Stomach smooth muscle (tissue), 2 donors: Measurements from ENCODE around the gene NPFFR1.
A peak's percentile ranks its signal among the peaks of the same experiment; 100 is the strongest.
"Not testable (repeated sequence)": the region's sequence is repeated elsewhere in the genome, so short reads cannot be mapped to it uniquely, and the experiment has no call there.

Experiments
- H3K27ac ChIP-seq: one replicate; pipeline ENCODE4 v1.7.0; 2013; ENCODE audit warnings: mild to moderate bottlenecking, low read length, inconsistent platforms
- H3K27me3 ChIP-seq, 2 donors: one replicate each; pipeline ENCODE4 v1.7.0; 2013; ENCODE audit warnings: low read length in 2 of 2; ENCODE audit not compliant: insufficient read depth in 2 of 2, control insufficient read depth in 1 of 2
- H3K36me3 ChIP-seq, 2 donors: one replicate each; pipeline ENCODE4 v1.7.0; 2013; ENCODE audit warnings: low read length in 2 of 2; ENCODE audit not compliant: control insufficient read depth in 2 of 2, insufficient read depth in 2 of 2
- H3K4me1 ChIP-seq: one replicate; pipeline ENCODE4 v1.7.0; 2013; ENCODE audit warnings: low read length; ENCODE audit not compliant: control insufficient read depth, insufficient read depth
- H3K4me3 ChIP-seq, 2 donors: one replicate each; pipeline ENCODE4 v1.7.0; 2013; ENCODE audit warnings: low read length in 2 of 2
- H3K9ac ChIP-seq, 2 donors: one replicate each; pipeline ENCODE4 v1.7.0; 2013; ENCODE audit warnings: low read length in 2 of 2, mild to moderate bottlenecking in 1 of 2
- H3K9me3 ChIP-seq, 2 donors: one replicate each; pipeline ENCODE4 v1.7.0; 2013; ENCODE audit warnings: low read length in 2 of 2; ENCODE audit not compliant: control insufficient read depth in 2 of 2
- donor health status: healthy.
- donor health status: Pancreatic carcinoma.

The NPFFR1 gene

DNA sequence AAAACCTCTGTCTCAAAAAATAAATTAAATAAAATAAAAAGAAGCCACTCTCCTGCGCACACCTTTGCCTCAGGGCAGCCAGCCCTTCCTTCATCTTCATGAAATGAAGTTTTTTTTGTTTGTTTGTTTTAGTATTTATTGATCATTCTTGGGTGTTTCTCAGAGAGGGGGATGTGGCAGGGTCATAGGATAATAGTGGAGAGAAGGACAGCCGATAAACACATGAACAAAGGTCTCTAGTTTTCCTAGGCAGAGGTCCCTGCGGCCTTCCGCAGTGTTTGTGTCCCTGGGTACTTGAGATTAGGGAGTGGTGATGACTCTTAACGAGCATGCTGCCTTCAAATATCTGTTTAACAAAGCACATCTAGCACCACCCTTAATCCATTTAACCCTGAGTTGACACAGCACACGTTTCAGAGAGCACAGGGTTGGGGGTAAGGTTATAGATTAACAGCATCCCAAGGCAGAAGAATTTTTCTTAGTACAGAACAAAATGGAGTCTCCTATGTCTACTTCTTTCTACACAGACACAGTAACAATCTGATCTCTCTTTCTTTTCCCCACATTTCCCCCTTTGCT, 45.8 kb downstream of the NPFFR1 start:
- not testable (repeated sequence) for H3K9me3 ChIP-seq, H3K27me3 ChIP-seq, H3K9ac ChIP-seq, H3K4me3 ChIP-seq, H3K36me3 ChIP-seq, H3K27ac ChIP-seq, H3K4me1 ChIP-seq

GRCh38 chr10:70234668-70235447, 48.9 kb downstream of the NPFFR1 start:
- H3K9me3 ChIP-seq, result no peaks in the 10 kb centered on the region
- H3K4me1 ChIP-seq, result peaks cover 12% of the 10 kb centered on the region
- no peaks in the 10 kb centered on the region for H3K27me3 ChIP-seq
- no peak overlapping the region for H3K4me3 ChIP-seq
- H3K27ac ChIP-seq, result no peak overlapping the region
- no peak overlapping the region for H3K9ac ChIP-seq
- peaks cover 0 to 3% of the 10 kb centered on the region in 2 donors for H3K36me3 ChIP-seq

- H3K27ac ChIP-seq, result peak overlapping the region; percentile 41
- H3K9me3 ChIP-seq, result no peaks in the 10 kb centered on the region
- no peaks in the 10 kb centered on the region for H3K27me3 ChIP-seq
- peak overlapping the region; percentile 80 to 90 for H3K9ac ChIP-seq
- H3K4me1 ChIP-seq, result peaks cover 12% of the 10 kb centered on the region
- peak overlapping the region; percentile 85 to 86 for H3K4me3 ChIP-seq
- peaks cover 3 to 5% of the 10 kb centered on the region in 2 donors for H3K36me3 ChIP-seq
Measured at GRCh38 chr10:70233939-70234300, 49.9 kb downstream of the NPFFR1 start.

GRCh38 chr10:70233109-70233938, 50.5 kb downstream of the NPFFR1 start, which contains the start of gene PPA1:
TSS of gene PPA1 (minus strand) at chr10:70233429. CDS start at chr10:70233327, 102 bp downstream.
- no peaks in the 10 kb centered on the region for H3K27me3 ChIP-seq
- H3K36me3 ChIP-seq, result peaks cover 7 to 8% of the 10 kb centered on the region in 2 donors
- peaks cover 12% of the 10 kb centered on the region for H3K4me1 ChIP-seq
- peak within 1 kb of the TSS; percentile 64 for H3K27ac ChIP-seq
- H3K9me3 ChIP-seq, result no peaks in the 10 kb centered on the region
- peak within 1 kb of the TSS; percentile 81 to 94 for H3K9ac ChIP-seq
- peak within 1 kb of the TSS; percentile 85 to 86 for H3K4me3 ChIP-seq

DNA sequence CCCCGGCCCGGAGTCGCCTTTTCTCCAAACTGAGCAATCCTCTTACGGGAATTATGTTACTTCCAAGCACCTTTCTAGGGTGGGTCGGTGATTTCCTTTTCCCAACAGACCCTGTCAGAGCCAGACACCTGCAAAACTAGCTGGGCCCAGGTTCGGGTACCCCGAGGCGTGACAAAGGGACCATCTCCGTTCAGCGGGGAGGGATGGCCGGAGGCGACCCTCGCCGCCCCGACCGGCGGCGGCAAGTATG, 51.0 kb downstream of the NPFFR1 start:
- peak overlapping the region; percentile 67 to 86 for H3K4me3 ChIP-seq
- peak overlapping the region; percentile 81 to 94 for H3K9ac ChIP-seq
- no peaks in the 10 kb centered on the region for H3K9me3 ChIP-seq
- peaks cover 7 to 8% of the 10 kb centered on the region in 2 donors for H3K36me3 ChIP-seq
- H3K4me1 ChIP-seq, result peaks cover 12% of the 10 kb centered on the region
- peak overlapping the region; percentile 64 for H3K27ac ChIP-seq
- no peaks in the 10 kb centered on the region for H3K27me3 ChIP-seq

DNA sequence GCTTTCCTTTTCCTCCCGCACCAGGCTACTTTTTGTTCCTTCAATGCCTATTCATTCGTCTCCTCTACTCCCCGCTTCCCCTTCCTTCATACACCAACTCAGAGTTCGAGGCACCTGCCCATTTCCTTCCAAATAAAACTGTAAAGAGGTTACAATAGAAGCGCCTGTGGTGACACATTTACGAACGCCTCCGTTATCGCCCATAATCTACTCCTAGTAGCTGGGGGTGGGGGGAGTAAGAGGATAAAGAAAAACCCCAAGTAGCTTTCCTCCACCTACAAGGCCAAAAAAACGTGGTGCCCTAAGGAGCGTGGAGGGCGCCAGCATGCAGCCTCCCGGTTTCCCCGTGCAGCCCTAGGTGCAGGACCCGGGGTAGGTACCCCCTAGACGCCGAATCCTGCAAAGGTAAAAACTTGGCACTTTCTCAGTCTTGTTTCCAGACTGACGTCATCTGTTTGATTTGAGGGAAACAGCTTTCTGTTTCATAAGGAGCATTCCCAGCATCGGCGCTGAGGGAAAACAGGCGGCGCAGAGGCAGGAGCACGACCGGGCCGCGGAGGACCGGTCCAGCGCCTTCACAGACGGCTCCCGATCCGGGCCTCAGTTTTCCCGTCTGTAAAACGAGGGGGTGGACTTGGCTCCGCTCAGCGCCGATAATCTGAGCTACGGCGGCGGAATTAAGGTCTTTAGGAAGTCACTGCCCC, 51.5 kb downstream of the NPFFR1 start:
- Histone ChIP-seq H3K4me1 (peaks cover 12% of the 10 kb centered on the region), H3K36me3 (peaks cover 7 to 8% of the 10 kb centered on the region in 2 donors)

GRCh38 chr10:70228491-70228890, 55.3 kb downstream of the NPFFR1 start:
- no peak overlapping the region for H3K4me3 ChIP-seq
- peaks cover 11% of the 10 kb centered on the region for H3K4me1 ChIP-seq
- peaks cover 7 to 8% of the 10 kb centered on the region in 2 donors for H3K36me3 ChIP-seq
- H3K9me3 ChIP-seq, result no peaks in the 10 kb centered on the region
- no peak overlapping the region for H3K9ac ChIP-seq
- H3K27ac ChIP-seq, result no peak overlapping the region
- H3K27me3 ChIP-seq, result no peaks in the 10 kb centered on the region

More for the DNA sequence above, 51.5 kb downstream of the NPFFR1 start:
- Histone ChIP-seq H3K9me3 (no peaks in the 10 kb centered on the region), H3K4me3 (peak overlapping the region; percentile 67 to 86), H3K9ac (peak overlapping the region; percentile 81 to 94), H3K27me3 (no peaks in the 10 kb centered on the region), H3K27ac (peak overlapping the region; percentile 64)

GRCh38 chr10:70227548-70228320, 56.1 kb downstream of the NPFFR1 start:
- Histone ChIP-seq H3K4me3 (no peak overlapping the region), H3K4me1 (peaks cover 6% of the 10 kb centered on the region), H3K27me3 (no peaks in the 10 kb centered on the region), H3K36me3 (peaks cover 7 to 8% of the 10 kb centered on the region in 2 donors), H3K9ac (no peak overlapping the region), H3K9me3 (no peaks in the 10 kb centered on the region), H3K27ac (no peak overlapping the region)

- H3K9me3 ChIP-seq, result no peaks in the 10 kb centered on the region
- peaks cover 3% of the 10 kb centered on the region in 2 donors for H3K36me3 ChIP-seq
- no peaks in the 10 kb centered on the region for H3K4me1 ChIP-seq
- H3K9ac ChIP-seq, result no peak overlapping the region
- H3K27me3 ChIP-seq, result no peaks in the 10 kb centered on the region
- H3K27ac ChIP-seq, result no peak overlapping the region
- no peak overlapping the region for H3K4me3 ChIP-seq
Measured at GRCh38 chr10:70223728-70224127, 60.1 kb downstream of the NPFFR1 start.
